Right cardiac atrium (tissue), 5 donors: ENCODE results near the gene ROBO1. TPM values are rescaled to one million over a fixed set of nuclear protein-coding genes. Genes with fewer than 3 reads are reported as not detected.
"Not testable (repeated sequence)": the region's sequence is repeated elsewhere in the genome, so short reads cannot be mapped to it uniquely, and the experiment has no call there.

Experiments used
- ATAC-seq, 2 donors: fragments of 200-7000 bp; cut with Tn5 transposase; one replicate each; pipeline versions ENCODE4 v1.8.0 to v1.9.1; 2020; ENCODE audit warnings: moderate library complexity in 2 of 2, mild to moderate bottlenecking in 1 of 2
- DNase-seq, 3 donors: peaks; one replicate each; pipeline ENCODE4 v3.0.0-alpha.2; 2020
- H3K27ac ChIP-seq: one replicate; pipeline ENCODE4 v1.5.1; 2013; ENCODE audit warnings: mild to moderate bottlenecking, low read length, control low read depth, moderate library complexity
- H3K27me3 ChIP-seq: one replicate; pipeline ENCODE4 v1.6.1; 2013; ENCODE audit not compliant: control insufficient read depth, insufficient read depth
- H3K4me1 ChIP-seq: one replicate; pipeline ENCODE4 v1.6.1; 2013; ENCODE audit warnings: low read length; ENCODE audit not compliant: control insufficient read depth, insufficient read depth
- H3K4me3 ChIP-seq: one replicate; pipeline ENCODE4 v1.5.1; 2013; ENCODE audit warnings: low read length, control low read depth
- H3K9me3 ChIP-seq: one replicate; pipeline ENCODE4 v1.6.1; 2013; ENCODE audit warnings: low read length; ENCODE audit not compliant: control insufficient read depth
- WGBS: extraction: QIAGEN DNeasy Blood & Tissue Kit; methylation state at CpG from one replicate; pipeline ENCODE4 v1.1.7; 2013; 5-methylcytosine and 5-hydroxymethylcytosine counted together
- intact Hi-C, 4 donors: fragments of 100-400 bp; cut with DNase I; formaldehyde crosslinking; loops; one replicate each; pipeline versions ENCODE4 v1.11.0 to v1.14.0; 2022 to 2023
- polyA plus RNA-seq: library from polyadenylated mRNA; stranded (reverse); fragments of 200-250 nt; gene quantifications from one replicate; pipeline ENCODE4 v1.2.3, GENCODE V29; 2013
- total RNA-seq, 4 donors: library from RNA; stranded (reverse); fragmentation: NEBNext Ultra II Directional; extraction: Animal tissue kit (Norgen Biotek cat#: 25700); gene quantifications; one replicate each; pipeline ENCODE4 v1.2.1, GENCODE V29; 2021
- donor health status: healthy with polysubstance abuse.
- donor health status: DM: no; HTN: yes; CAD: no.
- donor health status: DM: no; HTN: no; CAD: no.
- donor health status: DM: no; HTN: yes; CAD: no; lungs with severe emphysema.
- donor health status: DM: yes; HTN: yes; CAD: no.

ROBO1 gene
- total and polyA plus RNA-seq, 5 donors, result 5.5 to 16.2 (median 13.5) TPM

- H3K27ac ChIP-seq, result no peak overlapping the region
- intact Hi-C loops, result no loop called here
- H3K4me1 ChIP-seq, result no peaks in the 10 kb centered on the region
- no peaks in the 10 kb centered on the region for H3K9me3 ChIP-seq
- ATAC-seq, result no peak
- H3K4me3 ChIP-seq, result no peak overlapping the region
- DNase-seq, result no peak
- H3K27me3 ChIP-seq, result no peaks in the 10 kb centered on the region
- 94% methylated on average over 1 of the region's 1 CpG for WGBS
Observed at GRCh38 chr3:79310016-79310415, 457.8 kb downstream of the ROBO1 start.

DNA sequence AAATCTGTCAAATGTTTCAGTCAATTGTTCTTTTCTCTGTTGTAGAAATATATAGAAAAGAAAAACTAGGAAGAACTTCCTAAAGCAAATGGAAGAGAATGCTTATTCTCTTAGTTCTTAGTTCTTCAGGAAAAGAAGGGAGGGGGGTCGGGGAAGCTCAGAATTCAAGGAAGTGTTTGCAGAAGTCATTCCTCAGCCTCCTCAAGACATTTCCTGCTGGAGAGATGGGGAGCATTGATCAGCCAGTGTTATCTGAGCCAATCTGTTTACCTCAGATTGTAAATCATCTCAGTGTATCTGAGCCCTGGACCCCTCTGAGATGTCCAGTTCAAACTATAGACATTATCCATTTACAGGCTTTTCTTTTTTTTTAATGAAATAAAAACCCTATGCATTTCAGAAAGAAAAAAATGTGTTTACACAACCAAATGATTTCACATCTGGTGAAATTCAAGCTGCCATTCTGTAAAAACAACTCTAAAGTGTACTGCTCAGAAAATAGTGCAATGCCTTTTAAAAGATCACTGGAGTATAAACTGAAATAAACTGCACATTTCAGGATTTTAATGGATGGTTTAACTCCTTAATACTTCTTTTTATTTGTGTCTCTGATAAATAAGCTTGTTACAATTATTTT, 460.7 kb downstream of the ROBO1 start:
- no peak for DNase-seq
- Histone ChIP-seq H3K4me3 (no peak overlapping the region), H3K9me3 (no peaks in the 10 kb centered on the region), H3K4me1 (no peaks in the 10 kb centered on the region), H3K27me3 (no peaks in the 10 kb centered on the region), H3K27ac (no peak overlapping the region)
- 35% methylated on average over 1 of the region's 1 CpG for WGBS
- no peak for ATAC-seq
- intact Hi-C loops, result loop anchor here in 1 of 4 donors (10.0 kb wide), 1 partner anchor 58 kb away; no protein-coding TSS in a partner anchor

GRCh38 chr3:79299949-79300635, 467.7 kb downstream of the ROBO1 start:
- not testable (repeated sequence) for ATAC-seq

DNA sequence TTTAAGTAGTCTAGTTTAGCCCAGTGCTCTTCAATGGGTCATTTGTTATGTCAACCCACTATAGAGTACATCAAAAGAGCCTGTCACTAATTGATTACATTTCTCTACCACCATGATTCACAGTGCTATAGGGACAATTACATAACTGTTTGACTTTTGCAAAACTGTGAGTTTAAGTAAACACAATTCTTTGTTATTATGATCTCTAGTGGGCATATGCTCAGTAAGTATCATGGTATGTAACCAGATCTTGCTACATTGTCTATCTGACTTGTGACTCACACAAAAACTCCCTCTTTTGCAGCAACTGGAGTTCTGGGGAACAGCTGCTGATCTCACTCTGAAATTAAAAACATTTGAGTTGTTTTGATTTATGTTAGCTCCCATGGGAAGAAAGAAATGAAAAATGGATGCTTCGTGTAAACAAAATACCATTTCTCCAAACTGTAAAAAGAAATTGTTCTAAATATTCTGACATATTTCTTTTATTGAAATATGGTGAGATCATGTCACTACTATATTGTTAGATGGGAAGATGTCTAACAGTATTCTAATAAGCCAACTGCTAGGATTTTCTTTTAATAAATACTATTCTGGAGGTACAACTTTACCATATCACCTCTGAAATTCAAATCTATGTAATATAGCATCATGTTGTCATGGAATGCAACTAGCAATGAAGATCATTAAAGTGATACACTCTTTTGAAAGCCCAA, 470.4 kb downstream of the ROBO1 start:
- 51% methylated on average over 1 of the region's 1 CpG for WGBS
- no peak overlapping the region for H3K27ac ChIP-seq
- H3K9me3 ChIP-seq, result no peaks in the 10 kb centered on the region
- DNase-seq, result no peak
- H3K4me1 ChIP-seq, result no peaks in the 10 kb centered on the region
- intact Hi-C loops, result no loop called here
- no peak overlapping the region for H3K4me3 ChIP-seq
- no peak for ATAC-seq
- H3K27me3 ChIP-seq, result no peaks in the 10 kb centered on the region

More at GRCh38 chr3:79299949-79300635, 467.7 kb downstream of the ROBO1 start:
- intact Hi-C loops, result loop anchor here in 1 of 4 donors (10.0 kb wide), 1 partner anchor 65 kb away; no protein-coding TSS in a partner anchor
- peak in 2 of 3 donors; percentile 29 to 48 for DNase-seq
- not testable (repeated sequence) for H3K27me3 ChIP-seq, H3K27ac ChIP-seq, H3K4me1 ChIP-seq, H3K9me3 ChIP-seq, H3K4me3 ChIP-seq
- WGBS, result 97% methylated on average over 40 of the region's 40 CpGs

DNA sequence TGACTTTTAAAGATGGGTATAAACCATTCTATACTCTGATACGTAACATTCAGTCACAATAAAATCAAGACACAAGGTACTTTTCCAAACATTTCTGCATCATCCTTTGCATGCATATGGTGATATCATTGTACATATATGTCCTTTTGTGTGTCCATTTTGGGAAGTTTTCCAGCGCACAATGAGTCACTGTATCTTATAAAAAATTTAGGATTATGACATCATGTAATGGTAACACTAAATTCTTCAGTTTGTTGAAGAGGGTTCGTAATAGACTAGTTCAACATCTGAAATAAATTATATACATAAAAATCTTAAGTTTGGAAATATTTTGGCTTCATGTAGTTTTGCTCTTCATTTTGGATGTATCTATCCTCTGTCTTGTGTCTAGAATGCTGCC, 480.9 kb downstream of the ROBO1 start:
- intact Hi-C loops, result no loop called here
- H3K27me3 ChIP-seq, result no peaks in the 10 kb centered on the region
- H3K9me3 ChIP-seq, result no peaks in the 10 kb centered on the region
- H3K4me3 ChIP-seq, result no peak overlapping the region
- H3K4me1 ChIP-seq, result no peaks in the 10 kb centered on the region
- DNase-seq, result no peak
- WGBS, result 87% methylated on average over 3 of the region's 3 CpGs
- ATAC-seq, result no peak
- H3K27ac ChIP-seq, result no peak overlapping the region

DNA sequence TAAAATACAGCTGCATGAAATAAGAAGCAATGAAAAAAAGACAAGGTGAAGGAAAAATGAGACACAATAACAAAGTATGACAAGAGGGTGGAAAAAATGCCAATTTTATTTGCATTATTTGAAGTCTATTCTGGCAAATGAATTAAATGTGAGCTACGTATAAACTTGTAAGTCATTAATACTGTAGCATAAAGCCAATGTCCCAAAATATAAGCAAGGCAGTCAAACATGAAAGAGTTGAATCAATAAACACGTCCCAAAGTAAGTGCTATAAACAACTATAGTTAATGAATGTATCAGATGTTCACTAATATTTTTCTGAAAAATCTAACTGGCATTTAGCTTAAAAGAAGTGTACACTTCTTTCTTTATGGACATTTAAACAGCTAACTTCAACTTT, 481.9 kb downstream of the ROBO1 start:
- intact Hi-C loops, result no loop called here
- Histone ChIP-seq H3K4me1 (no peaks in the 10 kb centered on the region), H3K27me3 (no peaks in the 10 kb centered on the region), H3K27ac (no peak overlapping the region), H3K9me3 (no peaks in the 10 kb centered on the region), H3K4me3 (no peak overlapping the region)
- no peak for ATAC-seq
- DNase-seq, result no peak
- WGBS, result 83% methylated on average over 2 of the region's 2 CpGs

DNA sequence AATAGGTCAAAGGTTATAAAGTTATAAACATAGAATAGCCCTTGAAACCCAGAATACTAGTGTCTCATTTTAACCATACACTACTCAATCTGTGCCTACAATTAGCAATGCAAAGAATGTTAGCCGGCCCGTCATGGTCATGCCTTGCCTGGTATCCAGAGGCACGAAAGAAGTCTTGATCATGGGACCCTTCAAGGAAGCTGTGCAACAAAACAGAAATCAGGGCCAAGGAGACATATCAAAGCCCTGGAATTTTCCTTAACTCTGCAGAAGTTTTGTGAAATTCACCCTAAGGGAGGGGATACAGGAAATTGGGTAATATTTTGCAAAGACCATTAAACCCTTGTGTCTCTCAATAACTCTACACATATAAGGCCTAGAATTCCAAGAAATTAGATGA, 482.4 kb downstream of the ROBO1 start:
- intact Hi-C loops, result no loop called here
- DNase-seq (no peak), ATAC-seq (no peak)
- H3K27me3 ChIP-seq, result no peaks in the 10 kb centered on the region
- no peak overlapping the region for H3K27ac ChIP-seq
- no peaks in the 10 kb centered on the region for H3K9me3 ChIP-seq
- no peaks in the 10 kb centered on the region for H3K4me1 ChIP-seq
- 86% methylated on average over 3 of the region's 3 CpGs for WGBS
- H3K4me3 ChIP-seq, result no peak overlapping the region

- Histone ChIP-seq H3K27me3 (no peaks in the 10 kb centered on the region), H3K27ac (no peak overlapping the region), H3K4me3 (no peak overlapping the region), H3K9me3 (no peaks in the 10 kb centered on the region), H3K4me1 (no peaks in the 10 kb centered on the region)
- 93% methylated on average over 3 of the region's 3 CpGs for WGBS
- DNase-seq (no peak), ATAC-seq (no peak)
- intact Hi-C loops, result no loop called here
Observed at GRCh38 chr3:79284781-79285180, 483.0 kb downstream of the ROBO1 start.

GRCh38 chr3:79278681-79279080, 489.1 kb downstream of the ROBO1 start:
- Histone ChIP-seq H3K4me3 (no peak overlapping the region), H3K27ac (no peak overlapping the region), H3K9me3 (no peaks in the 10 kb centered on the region), H3K4me1 (no peaks in the 10 kb centered on the region), H3K27me3 (no peaks in the 10 kb centered on the region)
- WGBS, result 73% methylated on average over 1 of the region's 1 CpG
- ATAC-seq, result no peak
- DNase-seq, result no peak
- intact Hi-C loops, result no loop called here

DNA sequence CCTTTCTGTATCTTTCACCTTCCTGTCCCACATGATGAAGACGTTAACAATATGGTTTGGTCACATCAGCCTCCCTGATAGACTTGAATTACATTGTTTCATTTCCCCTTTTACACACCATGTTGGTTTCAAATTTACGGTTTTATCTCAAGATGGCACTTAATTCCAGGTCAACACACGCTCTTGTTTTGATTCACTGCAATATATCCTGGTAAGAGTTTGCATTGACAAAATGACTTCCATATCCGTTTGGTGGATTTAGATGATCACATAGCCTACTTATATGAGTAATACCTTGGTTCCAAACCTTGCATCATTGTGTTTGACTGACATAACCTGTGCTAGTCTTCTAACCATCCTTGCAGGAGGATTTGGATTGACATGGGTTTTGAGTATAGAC, 499.4 kb downstream of the ROBO1 start:
- Histone ChIP-seq H3K27ac (no peak overlapping the region), H3K4me1 (no peaks in the 10 kb centered on the region), H3K27me3 (no peaks in the 10 kb centered on the region), H3K9me3 (no peaks in the 10 kb centered on the region), H3K4me3 (no peak overlapping the region)
- ATAC-seq (no peak), DNase-seq (no peak)
- WGBS, result 78% methylated on average over 4 of the region's 4 CpGs
- intact Hi-C loops, result no loop called here

DNA sequence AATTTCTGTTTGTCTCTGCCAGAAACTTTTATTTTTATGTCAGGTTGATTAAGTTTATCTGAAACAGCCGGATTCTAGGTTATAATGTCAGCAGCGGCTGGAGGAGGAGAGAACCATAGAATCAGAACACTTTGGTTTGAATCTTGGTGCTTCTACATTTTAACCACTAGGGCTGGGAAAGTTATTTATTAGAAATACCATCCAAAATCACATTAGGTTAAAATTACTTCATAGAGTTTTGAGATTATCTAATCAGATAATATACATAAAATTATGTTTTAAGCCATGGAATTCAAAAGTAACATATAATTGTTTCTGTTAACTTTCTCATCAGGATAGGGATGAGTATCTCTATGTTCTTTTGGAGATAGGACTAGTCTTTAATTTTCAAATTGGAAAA, 502.9 kb downstream of the ROBO1 start:
- WGBS, result 78% methylated on average over 2 of the region's 2 CpGs
- H3K9me3 ChIP-seq, result no peaks in the 10 kb centered on the region
- intact Hi-C loops, result no loop called here
- ATAC-seq (no peak), DNase-seq (no peak)
- no peak overlapping the region for H3K4me3 ChIP-seq
- no peak overlapping the region for H3K27ac ChIP-seq
- H3K4me1 ChIP-seq, result no peaks in the 10 kb centered on the region
- H3K27me3 ChIP-seq, result no peaks in the 10 kb centered on the region
